HT1080 (cell line): Measurements from ENCODE around the gene KLK2. TPM values are rescaled to one million over a fixed set of nuclear protein-coding genes. Genes with fewer than 3 reads are reported as not detected.

ENCODE experiments used
- DNase-seq: peaks from one replicate; pipeline ENCODE4 v3.0.0-alpha.2; 2015; ENCODE audit warnings: low read depth
- total RNA-seq: library from RNA; depleted of rRNA; stranded (reverse); fragments of >200 nt; shearing (Covaris generic); gene quantifications from 2 replicates; pipeline ENCODE4 v1.2.3, GENCODE V29; 2014

Gene KLK2
- total RNA-seq, 1 experiment from 2014 or later: not detected

DNA sequence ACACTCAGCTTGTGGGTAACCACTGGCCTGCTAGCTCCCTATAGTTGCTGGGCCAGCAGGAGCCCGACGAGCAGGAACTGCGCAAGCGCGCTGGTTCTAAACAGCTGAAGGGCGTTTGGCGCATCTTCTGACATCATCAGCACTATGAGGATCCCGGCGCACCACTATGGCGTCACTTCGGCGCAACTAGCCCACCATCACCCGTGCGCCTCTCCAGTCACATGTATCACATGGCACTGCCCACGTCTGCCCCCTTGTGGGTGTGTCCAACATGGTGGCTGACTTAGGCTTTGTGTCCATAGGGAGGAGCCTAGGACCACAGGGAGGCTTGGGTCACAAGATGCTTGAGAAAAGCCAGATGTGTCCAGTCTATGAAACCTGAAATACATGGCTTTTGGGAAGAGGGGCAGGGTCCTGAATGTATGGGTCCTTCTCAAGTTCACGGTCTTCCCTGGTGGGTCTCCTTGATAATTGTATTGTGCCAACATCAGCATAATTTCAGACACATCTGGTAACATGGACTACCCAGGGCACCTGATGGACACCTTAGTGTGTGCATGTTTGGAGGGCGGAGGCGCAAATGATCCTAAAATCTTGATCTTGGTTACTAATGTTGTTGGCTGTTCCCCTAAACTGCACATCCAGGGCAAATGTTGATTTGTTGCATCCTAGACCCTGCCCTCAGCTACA is 20.0 kb downstream of the KLK2 start:
- DNase-seq: no peak

- DNase-seq: no peak
Observed at GRCh38 chr19:50894478-50895356, 21.5 kb downstream of the KLK2 start.

- peak; percentile 24 for DNase-seq
Observed at GRCh38 chr19:50896089-50896590, 22.9 kb downstream of the KLK2 start.

DNA sequence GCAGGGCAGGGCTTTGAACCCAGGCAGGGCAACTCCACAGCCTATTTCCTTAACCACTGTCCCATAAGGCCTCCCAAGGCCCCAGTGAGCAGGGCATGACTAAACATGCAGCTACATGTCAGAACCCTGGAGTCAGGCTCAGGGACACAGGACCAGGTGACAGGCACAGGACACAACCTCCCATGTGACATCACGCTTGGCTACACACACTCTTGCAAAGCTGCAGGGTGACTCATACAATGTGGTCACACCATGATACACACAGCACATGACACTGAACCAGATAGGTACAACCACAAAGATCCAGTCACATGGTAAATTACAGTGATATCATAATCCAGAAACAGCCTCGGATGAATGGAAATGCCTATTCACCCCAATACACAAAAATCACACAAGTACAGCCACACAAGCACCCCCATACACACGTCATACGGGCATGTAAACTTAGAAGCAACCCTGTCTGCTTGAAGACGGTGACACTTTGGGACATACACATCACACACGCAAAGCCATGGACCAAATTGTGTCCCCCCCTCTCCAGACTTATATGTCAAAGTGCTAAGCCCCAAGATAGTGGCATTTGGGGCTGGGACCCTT is 23.5 kb downstream of the KLK2 start:
- DNase-seq: peak; percentile 81

DNA sequence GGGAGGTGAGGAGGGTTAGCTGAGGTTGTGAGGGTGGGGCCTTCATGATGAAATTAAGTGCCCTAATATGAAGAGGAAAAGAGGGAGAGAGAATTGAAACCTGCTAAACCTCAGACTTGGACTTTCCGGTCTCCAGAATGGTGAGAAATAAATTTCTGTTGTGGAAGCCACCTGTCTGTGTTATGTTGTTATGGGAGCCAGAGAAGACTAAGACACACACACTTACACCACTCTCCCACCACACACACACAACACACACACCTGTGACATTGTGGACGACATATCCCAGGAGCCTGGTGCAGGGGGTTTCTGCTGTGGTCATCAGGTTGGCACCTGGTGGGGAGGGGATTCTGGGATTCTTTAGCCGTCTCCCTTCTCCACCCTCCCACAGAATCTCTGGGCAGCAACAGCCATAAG is 24.0 kb downstream of the KLK2 start:
- DNase-seq: no peak

GRCh38 chr19:50897612-50898011 is 24.4 kb downstream of the KLK2 start:
- no peak for DNase-seq

- DNase-seq: no peak
Observed at GRCh38 chr19:50898018-50898417, 24.8 kb downstream of the KLK2 start.

GRCh38 chr19:50899569-50899968 is 26.3 kb downstream of the KLK2 start:
- no peak for DNase-seq

GRCh38 chr19:50902640-50903039 is 29.4 kb downstream of the KLK2 start:
- no peak for DNase-seq

DNA sequence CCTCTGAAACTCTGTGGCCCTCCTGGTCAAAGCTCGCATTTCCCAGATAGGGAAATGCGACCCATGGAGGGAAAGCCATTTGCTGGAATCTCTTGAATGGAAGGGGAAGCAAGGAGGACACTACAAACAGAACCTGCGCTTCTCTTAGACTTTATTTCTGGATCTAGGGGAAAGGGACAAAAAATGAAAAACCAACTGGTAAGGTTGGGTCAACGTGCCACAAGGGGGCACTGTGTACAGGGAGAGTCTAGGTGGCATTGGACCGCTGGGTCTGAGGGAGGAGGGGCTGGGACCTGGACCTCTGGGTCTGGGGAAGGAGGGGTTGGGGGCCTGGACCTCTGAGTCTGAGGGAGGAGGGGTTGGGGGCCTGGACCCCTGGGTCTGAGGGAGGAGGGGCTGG is 33.0 kb downstream of the KLK2 start:
- no peak for DNase-seq

- DNase-seq: no peak
Observed at GRCh38 chr19:50908336-50908735, 35.1 kb downstream of the KLK2 start.

DNA sequence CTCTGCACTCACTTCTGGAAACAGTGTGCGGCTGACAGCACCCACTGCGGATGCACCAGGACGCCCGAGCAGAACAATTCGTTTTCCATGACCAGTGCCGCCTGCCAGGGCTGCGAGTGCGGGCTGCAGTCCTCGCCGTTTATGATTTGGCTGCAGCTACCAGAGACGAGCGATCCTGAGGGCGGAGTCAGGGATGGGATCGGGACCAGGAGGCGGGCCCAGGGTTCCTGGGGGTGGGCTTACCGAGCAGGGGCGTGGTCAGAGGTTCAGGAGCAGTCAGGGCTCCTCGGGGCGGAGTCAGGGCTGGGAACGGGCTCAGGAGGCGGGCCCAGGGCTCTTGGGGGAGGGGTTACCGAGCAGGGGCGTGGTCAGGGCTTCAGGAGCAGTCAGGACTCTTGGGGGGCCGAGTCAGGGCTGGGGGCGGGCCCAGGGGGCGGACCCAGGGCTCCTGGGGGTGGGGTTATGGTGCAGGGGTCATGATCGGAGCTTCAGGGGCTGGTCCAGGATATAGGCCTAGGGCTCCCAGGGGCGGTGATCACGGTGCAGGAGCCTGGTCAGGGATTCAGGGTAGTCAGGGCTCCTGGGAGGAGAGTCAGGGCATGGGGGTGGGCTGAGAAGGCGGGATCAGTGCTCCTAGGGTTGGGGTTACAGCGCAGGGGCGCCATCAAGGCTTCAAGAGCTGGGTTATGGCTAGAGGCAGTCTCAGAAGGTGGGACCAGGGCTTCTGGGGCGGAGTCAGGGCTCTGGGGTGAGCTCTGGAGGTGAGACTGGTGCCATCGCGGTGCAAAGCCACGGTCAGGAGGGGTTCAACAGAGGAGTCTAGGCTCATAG is 36.2 kb downstream of the KLK2 start:
- no peak for DNase-seq

DNA sequence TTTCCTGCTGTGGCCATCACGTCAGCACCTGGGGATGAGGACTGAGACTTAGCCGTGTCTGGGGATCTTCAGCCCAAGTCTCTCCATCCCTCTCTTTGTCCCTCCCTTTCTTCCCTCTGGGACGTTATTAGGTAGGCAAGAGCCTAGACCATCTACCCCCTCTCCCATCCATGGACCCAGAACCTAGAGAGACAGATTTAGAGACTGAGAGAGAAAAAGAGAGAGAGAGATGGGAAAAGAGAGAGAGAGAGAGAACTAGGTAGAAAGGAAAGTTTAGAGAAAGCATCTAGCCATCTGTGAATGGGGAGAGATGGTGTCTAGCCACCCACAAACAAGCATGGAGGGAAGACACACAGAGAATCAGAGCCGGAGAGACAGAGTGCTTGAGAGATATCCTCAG is 37.5 kb downstream of the KLK2 start:
- no peak for DNase-seq

DNA sequence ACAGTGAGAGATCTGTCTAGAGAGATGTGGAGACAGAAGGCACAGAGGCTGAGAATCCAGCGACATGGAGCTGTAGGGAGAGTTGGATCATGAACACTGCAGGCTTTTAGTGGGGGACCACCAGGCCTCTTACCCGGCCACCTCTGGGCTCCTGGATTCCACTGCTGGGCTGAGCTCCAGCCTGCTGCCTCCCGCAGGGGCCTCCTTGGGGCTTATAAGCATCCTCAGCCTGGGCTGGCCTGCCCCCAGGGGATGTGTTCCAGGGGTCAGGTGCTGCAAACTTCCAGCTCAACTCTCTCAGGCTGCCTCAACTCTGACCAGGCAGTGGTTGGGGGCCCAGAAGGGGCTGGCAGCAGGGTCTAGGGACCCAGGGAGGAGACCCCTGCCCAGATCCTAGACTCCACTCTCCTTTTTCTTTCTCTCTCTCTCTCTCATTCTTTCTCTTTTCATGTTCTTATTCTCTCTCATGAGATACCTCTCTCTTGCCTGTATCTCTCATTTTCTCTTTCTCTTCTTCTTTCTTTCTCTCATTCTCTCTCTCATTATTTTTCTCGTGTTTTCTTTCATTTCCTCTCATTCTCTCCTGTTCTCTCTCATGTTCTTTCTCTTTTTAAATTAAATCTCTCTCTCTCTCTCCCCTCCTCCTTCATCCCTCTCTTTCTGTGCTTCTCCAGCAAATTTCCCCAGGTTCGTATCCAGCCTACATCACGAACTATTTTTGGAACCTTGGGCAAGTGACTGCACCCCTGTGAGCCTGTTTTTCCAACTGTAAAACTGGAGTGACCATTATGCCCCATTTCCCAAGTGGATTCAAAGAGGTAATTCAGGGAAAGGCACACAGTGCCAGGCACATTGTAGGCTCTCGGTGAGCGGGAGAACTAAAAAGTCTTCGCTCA is 38.2 kb downstream of the KLK2 start, which contains the start of gene KLK4:
Gene KLK4, minus strand, starts transcription at position 190 of the 896 bp plus-strand sequence. CDS start 657 bp downstream, outside the sequence.
- DNase-seq: no peak

- no peak for DNase-seq
Observed at GRCh38 chr19:50912102-50912599, 38.9 kb downstream of the KLK2 start.

DNA sequence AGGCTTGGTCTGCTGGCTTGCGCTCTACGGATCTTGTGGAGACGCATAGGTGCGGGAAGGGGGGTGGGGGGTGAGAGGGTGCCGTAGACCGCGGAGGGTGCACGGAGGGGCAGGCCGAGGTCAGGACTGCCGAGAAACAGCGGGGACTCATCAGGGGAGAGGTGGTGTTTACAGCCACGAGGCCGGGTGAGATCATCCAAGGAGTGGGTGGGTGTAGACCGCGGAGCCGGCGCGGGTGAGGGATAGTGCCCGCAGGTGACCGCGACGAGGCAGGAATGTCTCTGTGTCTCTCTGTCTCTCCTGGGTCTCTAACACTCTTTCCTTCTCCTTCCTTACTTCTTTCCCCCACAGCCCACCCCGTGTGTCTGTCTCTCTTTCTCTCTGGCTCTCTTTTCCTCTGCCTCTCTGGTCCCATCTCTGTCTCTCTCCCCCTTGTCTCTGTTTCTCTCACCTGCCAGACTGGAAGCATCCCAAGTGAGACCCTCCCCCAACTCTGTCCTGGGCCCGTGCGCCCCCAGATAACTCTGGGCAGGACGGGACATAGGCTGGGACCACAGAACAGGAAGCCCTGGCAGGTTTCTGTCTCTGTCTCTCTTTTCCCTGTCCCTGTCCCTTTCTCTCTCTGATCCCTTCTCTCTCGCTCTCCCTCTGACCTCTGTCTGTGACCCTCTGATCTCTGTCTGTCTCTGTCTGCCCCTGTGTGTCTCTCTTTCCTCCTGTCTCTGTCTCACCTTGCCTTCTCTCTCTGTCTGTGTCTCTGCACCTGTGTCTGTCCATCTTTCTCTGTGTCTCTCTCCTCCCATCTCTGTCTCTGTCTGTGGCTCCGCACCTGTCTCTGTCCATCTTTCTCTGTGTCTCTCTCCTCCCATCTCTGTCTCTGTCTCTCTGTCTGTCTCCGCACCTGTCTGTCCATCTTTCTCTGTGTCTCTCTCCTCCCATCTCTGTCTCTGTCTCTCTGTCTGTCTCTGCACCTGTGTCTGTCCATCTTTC is 39.8 kb downstream of the KLK2 start:
- no peak for DNase-seq

GRCh38 chr19:50916069-50916468 is 42.8 kb downstream of the KLK2 start:
- DNase-seq: no peak
